Panc1 (cell line): ENCODE results near the gene USP15.

Source experiments
- POLR2AphosphoS5 ChIP-seq: IDR thresholded peaks from 2 replicates; pipeline ENCODE4 v1.6.1; 2012; ENCODE audit warnings: mild to moderate bottlenecking, low read depth, low read length, moderate library complexity
- SIN3A ChIP-seq: IDR thresholded peaks from 2 replicates; pipeline ENCODE4 v1.6.1; 2012; ENCODE audit warnings: low read depth, mild to moderate bottlenecking, low read length, moderate library complexity, borderline replicate concordance; ENCODE audit not compliant: insufficient read depth
- TF ChIP-seq, protein P1 (sequence below): fragments of 450-650 bp; IDR thresholded peaks from 2 replicates; pipeline ENCODE4 v1.5.1; 2017; ENCODE audit warnings: mild to moderate bottlenecking
- TF ChIP-seq, protein P2 (sequence below), 2 experiments: IDR thresholded peaks; 2 replicates each; pipeline ENCODE4 v1.6.1; 2011 to 2012; ENCODE audit warnings: low read depth in 2 of 2, control low read depth in 1 of 2, low read length in 1 of 2, mild to moderate bottlenecking in 1 of 2, moderate library complexity in 1 of 2; ENCODE audit not compliant: insufficient read depth in 1 of 2

DNA sequence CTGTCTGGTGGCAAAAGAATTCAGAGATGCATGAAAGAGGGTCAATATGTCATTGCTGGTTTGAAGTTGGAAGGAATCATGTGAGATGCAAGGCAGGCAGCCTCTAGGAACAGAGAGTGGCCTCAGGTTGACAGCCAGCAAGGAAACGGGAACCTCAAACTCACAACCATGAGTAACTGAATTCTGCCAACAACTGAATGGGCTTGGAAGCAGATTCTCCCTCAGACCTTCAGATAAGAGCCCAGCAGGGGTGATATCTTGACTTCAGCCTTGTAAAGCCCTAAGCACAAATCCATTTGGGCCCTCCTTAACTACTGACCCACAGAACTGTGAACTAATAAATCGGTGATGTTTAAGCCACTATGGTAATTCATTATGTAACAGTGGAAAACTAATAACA is 35.8 kb downstream of the USP15 start:
- TF ChIP-seq, protein P1, sequence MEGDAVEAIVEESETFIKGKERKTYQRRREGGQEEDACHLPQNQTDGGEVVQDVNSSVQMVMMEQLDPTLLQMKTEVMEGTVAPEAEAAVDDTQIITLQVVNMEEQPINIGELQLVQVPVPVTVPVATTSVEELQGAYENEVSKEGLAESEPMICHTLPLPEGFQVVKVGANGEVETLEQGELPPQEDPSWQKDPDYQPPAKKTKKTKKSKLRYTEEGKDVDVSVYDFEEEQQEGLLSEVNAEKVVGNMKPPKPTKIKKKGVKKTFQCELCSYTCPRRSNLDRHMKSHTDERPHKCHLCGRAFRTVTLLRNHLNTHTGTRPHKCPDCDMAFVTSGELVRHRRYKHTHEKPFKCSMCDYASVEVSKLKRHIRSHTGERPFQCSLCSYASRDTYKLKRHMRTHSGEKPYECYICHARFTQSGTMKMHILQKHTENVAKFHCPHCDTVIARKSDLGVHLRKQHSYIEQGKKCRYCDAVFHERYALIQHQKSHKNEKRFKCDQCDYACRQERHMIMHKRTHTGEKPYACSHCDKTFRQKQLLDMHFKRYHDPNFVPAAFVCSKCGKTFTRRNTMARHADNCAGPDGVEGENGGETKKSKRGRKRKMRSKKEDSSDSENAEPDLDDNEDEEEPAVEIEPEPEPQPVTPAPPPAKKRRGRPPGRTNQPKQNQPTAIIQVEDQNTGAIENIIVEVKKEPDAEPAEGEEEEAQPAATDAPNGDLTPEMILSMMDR, result no peak
- TF ChIP-seq, protein P2, sequence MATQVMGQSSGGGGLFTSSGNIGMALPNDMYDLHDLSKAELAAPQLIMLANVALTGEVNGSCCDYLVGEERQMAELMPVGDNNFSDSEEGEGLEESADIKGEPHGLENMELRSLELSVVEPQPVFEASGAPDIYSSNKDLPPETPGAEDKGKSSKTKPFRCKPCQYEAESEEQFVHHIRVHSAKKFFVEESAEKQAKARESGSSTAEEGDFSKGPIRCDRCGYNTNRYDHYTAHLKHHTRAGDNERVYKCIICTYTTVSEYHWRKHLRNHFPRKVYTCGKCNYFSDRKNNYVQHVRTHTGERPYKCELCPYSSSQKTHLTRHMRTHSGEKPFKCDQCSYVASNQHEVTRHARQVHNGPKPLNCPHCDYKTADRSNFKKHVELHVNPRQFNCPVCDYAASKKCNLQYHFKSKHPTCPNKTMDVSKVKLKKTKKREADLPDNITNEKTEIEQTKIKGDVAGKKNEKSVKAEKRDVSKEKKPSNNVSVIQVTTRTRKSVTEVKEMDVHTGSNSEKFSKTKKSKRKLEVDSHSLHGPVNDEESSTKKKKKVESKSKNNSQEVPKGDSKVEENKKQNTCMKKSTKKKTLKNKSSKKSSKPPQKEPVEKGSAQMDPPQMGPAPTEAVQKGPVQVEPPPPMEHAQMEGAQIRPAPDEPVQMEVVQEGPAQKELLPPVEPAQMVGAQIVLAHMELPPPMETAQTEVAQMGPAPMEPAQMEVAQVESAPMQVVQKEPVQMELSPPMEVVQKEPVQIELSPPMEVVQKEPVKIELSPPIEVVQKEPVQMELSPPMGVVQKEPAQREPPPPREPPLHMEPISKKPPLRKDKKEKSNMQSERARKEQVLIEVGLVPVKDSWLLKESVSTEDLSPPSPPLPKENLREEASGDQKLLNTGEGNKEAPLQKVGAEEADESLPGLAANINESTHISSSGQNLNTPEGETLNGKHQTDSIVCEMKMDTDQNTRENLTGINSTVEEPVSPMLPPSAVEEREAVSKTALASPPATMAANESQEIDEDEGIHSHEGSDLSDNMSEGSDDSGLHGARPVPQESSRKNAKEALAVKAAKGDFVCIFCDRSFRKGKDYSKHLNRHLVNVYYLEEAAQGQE (IDR thresholded peaks at IDR 0.05; ENCODE audit: insufficient read depth in 1 of 2, low read depth in 2 of 2, low read length in 1 of 2), result no peak
- no peak for TF ChIP-seq SIN3A
- no peak for TF ChIP-seq POLR2AphosphoS5
